SW480 (cell line): ENCODE data around the gene CWC27.
A peak's percentile ranks its signal among the peaks of the same experiment; 100 is the strongest.

Source experiments
- DNase-seq: peaks from one replicate; pipeline ENCODE4 v3.0.0-alpha.2; 2016; ENCODE audit warnings: low spot score

The CWC27 gene

DNA sequence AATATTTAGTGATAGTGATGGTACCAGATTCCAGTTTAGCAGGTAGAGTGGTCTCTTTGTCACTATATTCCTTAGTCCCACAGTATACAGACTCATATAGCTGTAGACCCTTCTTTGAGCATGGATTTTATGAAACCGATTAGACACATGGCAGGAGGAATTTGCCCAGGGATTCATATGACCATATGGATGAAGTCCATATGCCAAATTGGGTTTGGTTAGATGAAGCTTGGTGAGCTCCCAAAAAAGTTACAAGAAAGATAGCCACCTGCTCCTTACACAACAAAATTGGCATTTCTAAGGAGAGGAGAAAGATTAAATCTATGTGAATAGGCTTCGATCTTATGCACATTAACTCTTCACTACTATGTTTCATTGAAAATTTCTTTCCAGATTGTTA, 211.4 kb downstream of the CWC27 start:
- no peak for DNase-seq

DNA sequence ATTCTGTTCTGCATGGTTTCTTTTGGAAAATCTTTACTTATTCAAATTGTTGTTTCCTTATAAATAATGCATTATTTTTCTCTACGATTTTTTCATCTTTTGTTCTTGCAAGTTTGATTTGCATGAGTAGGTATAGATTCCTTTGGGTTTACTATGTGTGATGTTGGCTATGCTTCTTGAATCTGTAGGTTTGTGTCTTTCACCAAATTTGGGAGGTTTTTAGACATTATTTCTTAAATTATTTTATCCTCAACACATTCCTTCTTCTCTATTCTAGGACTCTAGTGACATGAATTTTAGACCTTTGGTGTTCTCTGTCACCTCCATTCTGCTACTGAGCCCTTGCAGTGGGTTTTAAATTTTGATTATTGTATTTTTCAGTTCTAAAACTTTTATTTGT, 219.0 kb downstream of the CWC27 start:
- no peak for DNase-seq

DNA sequence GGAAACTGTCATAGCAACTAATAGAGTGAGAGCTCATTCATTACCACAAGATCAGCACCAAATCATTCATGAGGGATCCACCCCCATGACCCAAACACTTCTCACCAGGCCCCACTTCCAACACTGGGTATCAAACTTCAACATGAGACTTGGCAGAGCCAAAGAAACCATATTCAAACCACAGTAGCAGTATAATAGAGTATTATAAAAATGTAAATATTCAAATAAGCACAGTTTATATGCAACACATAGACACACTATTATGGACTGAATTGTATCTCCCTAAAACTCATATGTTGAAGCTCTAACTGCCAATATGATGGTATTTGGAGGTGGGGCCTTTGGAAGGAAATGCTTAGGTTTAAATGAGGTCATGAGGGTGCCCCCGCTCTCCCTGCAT, 240.5 kb downstream of the CWC27 start:
- DNase-seq, result no peak

DNA sequence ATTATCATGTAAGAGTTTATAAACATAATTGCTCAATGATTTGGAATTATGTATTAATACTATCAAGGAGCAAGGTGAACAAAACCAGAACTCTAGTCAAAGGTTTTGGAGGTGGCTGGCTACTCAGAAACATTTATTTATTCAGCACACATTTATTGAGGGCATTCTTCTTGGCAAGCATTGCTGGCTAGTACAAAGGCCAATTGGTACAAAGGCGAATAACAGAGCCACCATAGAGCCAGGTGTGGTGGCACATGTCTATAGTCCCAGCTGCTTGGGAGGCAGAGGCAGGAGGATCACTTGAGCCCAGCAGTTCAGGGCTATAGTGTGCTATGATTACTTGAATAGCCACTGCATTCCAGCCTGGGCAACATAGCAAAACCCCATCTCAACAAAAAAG, 242.1 kb downstream of the CWC27 start:
- no peak for DNase-seq

DNA sequence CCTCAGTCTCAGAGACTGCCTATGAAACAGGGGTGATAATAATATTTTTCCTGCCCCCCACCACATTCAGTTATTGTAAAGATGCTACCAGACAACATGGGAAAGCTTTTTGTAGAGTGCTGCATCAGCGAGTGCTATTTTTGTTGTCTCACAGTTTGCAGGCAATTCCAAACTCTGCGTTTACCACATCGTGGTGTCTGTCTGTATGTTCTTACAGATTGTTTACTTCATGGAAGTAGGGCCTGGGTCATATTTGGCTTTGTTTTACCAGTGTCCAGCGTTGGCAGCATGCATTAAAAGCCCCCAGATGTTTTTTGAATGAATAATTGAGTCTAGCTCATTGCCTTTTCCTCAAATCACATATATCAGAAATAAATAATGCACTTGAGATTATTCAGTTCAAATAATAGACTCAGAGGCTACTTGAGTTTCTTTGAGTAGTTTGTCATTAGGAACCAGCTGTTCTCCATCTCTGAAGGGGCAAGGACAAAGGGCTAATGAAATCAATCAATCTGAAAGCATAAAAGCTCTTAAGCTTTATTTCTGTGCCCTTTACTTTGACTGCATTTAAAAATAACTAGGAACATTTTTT, 243.7 kb downstream of the CWC27 start:
- DNase-seq, result no peak

DNA sequence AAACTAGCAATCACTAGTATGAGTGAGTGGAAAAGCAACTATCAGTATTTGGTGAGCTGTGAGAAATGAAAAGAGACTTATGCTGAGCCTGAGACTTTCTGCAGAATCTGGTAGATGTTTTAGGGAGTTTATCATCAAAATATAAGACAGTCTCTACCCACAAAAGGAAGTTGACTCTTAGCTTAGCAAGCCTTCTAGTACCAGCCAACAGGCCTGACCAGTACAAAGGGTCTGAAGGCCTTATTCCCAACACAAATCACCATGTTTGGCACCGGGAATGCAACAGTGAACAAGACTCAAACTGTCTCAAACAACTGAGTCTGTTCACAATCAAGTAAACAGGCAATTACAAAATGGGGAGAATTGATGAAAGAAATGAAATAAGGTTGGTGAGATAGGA, 244.4 kb downstream of the CWC27 start:
- no peak for DNase-seq

DNA sequence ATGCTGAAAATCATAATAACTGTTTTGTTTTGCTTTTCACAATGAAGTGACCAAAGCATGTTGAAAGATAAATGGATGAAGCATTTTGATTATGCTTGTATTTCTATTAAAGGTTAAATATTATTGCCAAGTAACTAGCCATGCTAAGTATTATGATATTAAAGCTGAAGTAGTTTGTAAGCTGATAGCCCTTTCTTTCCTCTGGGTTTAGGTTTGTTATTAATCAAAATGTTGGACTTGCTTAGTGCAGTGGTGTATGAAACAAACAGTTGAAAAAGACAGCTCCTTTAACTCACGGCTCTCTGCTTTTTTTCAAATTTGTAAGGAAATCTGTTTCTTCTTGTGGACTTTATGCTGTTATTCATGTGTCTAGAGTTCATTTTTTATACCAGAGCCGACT, 246.0 kb downstream of the CWC27 start:
- DNase-seq, result no peak

DNA sequence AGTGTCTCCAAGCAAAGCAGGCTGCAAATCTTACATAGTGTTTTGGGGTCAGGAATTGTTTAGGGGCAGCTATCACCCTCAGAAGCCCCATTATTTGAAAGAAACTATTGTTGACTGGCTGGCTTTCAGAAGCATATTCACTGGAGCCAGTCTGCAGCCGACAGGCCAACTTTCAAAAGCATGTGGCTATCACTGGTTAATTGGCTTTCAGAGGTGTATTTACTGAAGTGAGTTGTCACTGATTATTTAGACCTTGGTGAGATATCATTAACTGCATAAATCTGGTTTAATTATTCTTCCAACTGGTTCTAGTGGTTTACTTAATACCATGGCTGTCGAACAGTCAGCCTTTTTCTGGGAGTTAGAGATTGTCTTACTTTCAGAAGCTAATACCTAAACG, 247.0 kb downstream of the CWC27 start:
- no peak for DNase-seq

DNA sequence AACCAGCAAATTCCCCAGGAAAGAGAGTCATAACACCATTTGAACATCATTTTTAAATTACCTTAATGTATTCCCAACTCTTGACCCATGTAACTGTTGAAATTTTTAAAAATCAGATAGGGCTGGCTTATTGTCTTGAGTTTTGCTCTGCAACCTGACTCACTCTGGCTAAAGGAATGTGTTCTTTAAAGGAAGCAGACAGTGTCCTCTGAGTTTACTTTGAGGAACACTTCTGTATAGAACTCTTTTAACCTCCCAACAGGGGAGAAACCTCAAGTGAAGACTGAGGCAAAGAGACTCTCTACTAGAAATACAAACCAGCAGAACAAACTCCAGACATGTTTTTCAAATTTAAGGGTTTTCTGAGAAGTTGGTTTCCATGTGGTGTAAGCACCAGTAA, 248.9 kb downstream of the CWC27 start:
- DNase-seq, result no peak

DNA sequence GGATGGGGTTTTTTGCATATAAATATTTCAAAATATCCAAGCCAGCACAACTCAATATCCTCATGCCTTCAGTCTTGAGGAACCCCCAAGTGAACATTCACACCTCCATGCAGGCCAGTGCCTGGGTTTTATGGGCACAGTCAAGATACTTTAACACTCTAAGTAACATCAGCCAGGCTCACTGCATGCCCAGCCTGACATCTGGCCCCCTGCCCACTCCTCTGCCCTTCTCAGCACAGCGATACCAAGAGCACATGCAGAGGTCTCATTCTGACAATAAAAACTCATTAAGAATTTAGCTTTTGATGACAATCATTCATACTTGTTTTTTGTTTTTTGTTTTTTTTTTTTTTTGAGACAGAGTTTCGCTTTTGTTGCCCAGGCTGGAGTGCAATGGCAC, 250.0 kb downstream of the CWC27 start:
- DNase-seq, result no peak

DNA sequence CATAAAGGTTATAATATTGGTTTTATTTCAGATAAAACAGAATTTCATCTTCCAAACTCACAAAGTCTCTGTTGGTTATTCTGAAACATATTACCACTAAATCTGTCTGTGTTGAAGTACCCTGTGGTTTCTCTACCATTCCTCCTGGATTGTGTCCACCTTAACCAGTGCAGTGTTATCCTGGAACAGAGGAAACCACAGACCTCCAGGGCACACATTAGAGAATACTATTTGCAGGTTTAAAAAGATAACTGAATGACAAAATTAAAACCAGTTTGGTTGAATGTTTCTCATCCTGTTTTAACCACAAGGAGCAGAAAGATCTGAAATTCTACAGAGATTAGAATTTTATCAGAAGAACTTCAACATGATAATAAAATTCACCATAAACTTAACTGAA, 251.8 kb downstream of the CWC27 start:
- no peak for DNase-seq

DNA sequence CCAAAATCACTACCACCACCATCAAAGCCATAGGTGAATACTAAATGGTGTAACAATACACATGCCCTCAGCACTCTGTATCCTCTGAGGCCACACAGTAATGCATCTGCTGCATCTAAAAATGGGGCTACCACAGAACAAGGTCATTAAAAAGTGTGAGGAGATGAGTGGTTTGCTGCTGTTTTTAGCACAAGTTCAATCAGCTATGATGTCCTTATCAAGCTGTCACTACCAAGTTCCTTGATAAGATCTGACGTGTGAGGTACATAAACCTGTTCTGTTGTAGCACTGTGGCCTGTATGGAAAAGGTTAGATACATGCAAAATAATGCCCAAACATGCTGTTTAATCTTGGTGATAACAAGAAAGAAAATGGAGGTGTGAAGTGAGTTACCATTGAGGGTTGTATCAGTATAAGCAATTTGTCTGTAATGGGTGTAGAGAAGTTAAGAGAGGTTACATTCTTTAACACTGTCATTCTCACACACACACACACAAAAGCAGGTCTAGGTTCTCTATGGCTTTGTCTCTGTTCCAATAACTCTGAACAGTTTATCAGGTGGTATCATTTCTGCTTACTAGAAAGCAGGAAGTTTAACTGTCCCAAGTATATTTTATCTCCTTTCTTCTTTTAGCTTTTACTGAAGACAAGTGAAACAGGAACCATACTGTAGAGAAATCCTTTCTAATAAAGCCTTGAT, 252.9 kb downstream of the CWC27 start:
- DNase-seq, result no peak

DNA sequence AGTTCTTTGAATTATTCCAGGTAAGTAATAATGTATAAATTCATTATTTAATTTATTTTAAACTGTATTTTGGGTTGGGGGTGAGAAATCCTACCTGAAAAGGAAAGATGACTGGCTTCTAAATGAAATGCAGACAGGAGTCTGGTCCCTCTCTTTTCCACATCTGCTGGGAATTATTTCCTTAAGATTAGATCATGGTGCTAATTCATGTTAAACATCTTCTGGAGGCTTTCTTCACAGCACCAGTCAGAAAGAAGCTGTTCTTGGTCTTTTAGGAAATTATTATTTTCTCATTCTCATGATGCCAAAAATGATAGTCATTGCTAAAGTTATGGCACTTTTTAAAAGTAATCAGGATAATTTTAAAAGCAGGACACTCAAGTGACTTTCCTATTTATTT, 254.2 kb downstream of the CWC27 start:
- no peak for DNase-seq

DNA sequence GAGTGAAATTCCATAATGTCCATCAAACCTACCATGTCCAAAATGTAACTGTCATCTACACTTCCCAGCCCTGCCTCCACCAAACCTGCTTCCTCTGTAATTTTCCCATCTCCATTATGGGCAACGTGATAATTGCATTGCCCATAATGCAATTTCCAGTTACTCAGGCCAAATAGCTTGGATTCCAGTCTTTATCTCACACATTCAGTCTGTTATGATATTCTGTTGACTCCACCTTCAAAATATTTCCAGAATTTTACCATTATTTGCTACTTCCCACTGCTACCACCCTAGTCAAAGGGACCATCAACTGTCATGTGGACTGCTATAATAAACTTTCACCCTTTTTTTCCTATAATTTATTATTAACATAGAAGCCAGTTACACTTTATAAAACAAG, 256.0 kb downstream of the CWC27 start:
- no peak for DNase-seq

DNA sequence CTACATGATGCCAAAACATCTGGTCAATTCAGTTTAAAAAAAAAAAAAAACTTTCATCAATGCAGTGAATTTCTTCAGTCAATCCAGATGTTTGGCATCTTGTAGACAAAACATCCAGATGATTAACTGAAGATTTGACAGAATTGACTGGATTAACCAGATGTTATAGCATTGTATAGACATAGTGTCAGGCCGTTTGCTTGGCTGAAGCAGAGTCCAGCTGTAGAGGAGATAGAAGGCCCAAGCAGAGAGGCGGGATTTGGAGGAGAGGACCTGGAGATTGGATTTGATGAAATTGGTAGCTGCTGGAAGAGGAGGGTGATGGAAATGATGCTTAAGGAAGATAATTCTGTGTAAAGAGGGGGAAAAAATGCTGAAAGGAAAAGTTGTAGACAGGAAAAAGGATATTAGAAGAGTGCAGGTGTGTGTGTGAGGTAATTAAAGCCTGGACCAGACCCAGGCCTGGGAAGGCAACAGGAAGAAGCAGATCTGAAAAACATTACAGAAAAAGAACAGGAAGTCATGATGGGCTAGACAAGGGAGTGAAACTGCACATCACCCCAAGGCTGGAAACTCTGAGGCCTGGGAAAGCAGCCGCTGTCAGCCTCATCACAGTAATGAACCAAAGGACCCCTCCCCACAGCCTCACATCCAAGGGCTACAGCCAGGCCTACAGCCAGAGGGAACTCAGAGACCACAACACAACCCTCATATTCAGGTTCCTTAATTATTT, 258.3 kb downstream of the CWC27 start:
- DNase-seq, result no peak

DNA sequence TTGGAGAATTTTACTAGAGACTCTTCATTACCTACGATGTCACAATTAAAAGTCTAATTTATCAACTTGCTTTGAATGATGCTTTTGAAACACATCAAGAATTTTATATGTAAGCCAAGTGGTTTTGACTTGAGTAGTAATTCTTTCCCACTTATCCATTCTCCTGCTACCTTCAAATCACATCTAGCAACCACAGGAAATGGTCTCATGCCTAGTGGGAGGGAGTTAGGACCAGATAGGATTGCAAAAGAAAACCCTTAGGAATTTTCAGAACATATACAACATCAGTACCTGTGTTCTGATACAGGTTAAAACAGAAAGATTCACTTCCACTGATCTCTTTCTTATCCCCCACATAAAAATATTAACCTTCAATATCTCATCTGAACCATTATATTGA, 260.4 kb downstream of the CWC27 start:
- DNase-seq, result no peak

DNA sequence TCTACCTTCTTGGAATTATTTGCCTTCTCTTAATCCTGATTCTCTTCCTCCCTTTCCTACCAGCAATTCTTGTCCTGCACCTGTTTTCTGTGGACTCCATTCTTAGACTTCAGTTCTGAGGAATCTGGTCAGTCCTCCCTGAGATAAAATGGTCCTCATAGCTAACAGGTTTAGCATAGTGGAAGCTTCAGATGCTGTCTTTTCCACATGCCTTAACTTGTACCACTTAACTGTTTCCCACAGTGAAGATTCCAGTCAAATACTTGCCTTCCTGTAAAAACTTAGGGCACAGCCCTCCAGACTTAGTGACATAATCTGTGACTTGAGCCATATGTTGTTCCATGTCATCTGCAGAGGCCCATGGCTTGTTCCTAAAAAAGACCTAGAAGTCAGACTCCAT, 261.3 kb downstream of the CWC27 start:
- DNase-seq, result no peak

DNA sequence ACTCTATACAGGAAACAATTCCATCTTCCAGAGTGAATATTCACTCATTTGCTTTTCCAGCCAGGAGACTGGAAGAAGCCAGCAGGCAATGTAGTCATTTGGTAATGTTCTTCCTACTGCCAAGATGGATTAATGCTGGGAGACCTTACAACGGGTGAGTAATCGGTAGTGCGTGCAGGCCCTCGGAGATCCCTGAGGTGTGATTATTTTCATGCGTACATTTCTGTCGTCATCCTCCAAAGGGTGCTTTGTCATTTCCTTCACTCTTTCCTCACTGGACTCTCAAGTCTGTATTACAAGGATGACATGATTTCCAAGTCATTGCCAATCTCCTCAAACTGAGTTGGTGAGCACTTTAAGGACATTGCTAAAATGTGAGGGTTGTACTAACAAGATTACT, 263.5 kb downstream of the CWC27 start:
- no peak for DNase-seq

DNA sequence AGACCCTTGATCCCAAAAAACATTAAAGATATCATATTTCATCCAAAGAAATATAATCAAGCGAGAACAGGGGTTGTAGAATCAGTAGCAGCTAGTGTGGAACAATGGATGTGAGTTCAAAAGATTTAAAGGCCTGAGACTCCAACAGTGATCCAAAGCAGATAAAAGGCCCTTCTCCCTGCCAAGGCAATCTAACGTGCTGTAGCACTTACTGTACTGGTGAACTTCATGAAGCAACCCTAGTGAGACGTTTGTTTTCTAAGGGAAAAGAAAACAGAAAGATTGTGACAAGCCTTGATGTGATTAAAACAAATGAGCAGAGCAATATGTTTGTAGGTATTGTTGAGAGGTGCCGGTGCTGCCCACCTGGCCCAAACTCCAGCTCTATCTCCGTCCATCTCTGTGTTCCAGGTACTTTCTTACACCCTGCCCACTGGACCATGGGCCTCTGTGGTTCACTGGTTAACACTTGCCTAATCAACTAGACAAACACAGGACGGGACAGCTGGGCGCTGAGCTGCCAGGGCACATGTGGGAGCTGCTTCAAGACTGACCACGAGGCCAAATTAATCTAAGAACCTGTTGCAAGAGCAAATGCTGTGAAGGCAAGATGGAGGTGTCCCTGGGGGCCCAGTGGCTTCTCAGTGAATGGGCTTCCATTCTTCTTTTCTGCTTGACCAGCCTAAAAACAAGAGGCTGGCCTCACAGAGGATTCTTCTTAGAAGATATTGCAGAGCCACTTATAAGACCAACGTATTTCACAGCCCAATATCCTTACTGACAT, 265.5 kb downstream of the CWC27 start:
- no peak for DNase-seq

DNA sequence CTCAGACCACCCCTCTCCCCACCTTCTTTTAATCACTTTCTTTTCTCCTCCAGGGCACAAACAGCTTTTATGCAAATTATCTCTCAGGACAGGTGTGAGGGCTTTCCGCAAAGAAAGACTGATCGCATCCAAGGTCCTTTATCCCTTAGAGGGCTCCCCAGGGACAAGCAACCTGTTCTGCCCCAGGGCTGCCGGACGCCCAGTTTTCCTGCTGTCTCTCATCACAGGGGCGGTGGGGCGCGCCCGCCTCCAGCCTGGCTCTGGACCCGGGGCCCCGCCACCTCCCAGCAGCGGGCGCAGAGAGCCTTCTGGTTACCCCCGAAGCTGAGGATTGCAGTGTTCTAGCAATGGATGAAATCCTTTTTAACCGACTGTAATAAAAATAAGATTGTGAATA, 266.1 kb downstream of the CWC27 start:
- no peak for DNase-seq

DNA sequence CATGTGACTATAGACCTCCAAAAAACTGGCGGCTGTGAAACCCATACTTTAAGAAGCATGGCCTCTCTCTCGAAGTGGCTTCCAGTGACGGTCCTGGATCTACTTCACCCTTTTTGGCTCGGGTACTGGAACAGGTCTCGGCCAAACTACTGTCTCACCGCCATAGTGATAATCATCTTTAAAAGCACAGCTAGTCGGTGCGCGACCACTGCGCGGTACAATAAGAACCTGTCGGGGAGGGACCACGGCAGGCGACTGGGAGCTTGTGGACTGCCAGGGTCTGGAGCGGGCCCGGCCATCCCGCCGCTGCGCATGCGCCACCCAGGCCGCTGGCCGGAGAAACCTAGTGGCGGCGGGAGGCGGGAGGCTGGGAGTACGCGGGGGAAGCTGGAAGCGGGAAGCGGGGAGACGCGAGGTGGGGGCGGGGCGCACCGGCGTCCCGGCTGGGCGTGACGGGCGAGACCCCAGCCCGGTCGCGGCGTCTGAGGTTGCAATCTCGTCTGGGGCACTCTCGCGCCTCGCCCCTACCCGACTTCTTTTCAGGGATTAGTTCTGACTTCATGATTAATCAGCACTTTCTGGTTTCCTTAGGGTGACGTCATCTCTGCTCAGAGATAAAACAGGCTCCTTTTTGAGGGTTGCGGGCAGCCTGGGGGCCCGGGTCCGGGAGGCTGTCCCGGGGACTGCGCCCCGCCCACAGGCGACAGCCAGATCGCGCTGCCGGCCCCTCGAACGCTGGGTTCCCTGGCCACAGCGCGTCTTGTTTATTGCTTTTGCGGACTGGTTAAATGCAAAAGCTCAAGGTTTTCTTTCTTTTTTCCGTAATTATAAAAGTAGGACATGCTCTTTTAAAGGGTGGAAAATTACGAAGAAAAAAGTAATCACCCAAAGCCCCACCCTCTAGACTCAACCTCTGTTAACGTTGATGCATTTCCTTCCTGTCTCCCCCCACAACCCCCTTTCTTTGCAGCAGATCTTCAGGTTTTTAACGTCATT, 266.8 kb downstream of the CWC27 start:
- DNase-seq, result peak; percentile 77
